Common myeloid progenitor, CD34-positive (primary cell): Measurements from ENCODE around the gene ESR2.

Experiments used
- CTCF ChIA-PET: fragments of 350-600 bp; sonication (Branson Sonifier 250); formaldehyde crosslinking; loops from one replicate; lab custom pipeline; 2021; ENCODE audit warnings: antibody characterized with exemption; lab: Charles Lee
- POLR2A ChIA-PET: fragments of 350-600 bp; sonication (Branson Sonifier 250); formaldehyde crosslinking; loops from one replicate; lab custom pipeline; 2021; ENCODE audit warnings: antibody characterized with exemption; lab: Charles Lee
- DNase-seq, 3 donors: peaks; one replicate each; pipeline versions ENCODE4 v3.0.0 to v3.0.0-alpha.2; 2013
- H3K27ac ChIP-seq, 2 experiments: 1 replicate in 1 of 2; 2 replicates in 1 of 2; pipeline ENCODE4 v1.7.0; 2013; ENCODE audit warnings: inconsistent platforms in 2 of 2, low read length in 2 of 2, mild to moderate bottlenecking in 2 of 2, low read depth in 1 of 2, moderate library complexity in 1 of 2; ENCODE audit not compliant: severe bottlenecking in 2 of 2, insufficient read depth in 1 of 2, poor library complexity in 1 of 2
- H3K27me3 ChIP-seq, 5 experiments: replicated peaks in 2 of 5; 1 replicate in 3 of 5; 2 replicates in 2 of 5; pipeline versions ENCODE4 v1.6.1 to v1.7.0; 2013; ENCODE audit warnings: low read length in 4 of 5, mild to moderate bottlenecking in 2 of 5, moderate library complexity in 2 of 5, inconsistent platforms in 1 of 5; ENCODE audit not compliant: insufficient read depth in 5 of 5, control insufficient read depth in 4 of 5
- H3K36me3 ChIP-seq, 4 experiments: 1 replicate in 2 of 4; 2 replicates in 2 of 4; pipeline versions ENCODE4 v1.6.1 to v1.7.0; 2013; ENCODE audit warnings: low read length in 3 of 4, control low read depth in 1 of 4, mild to moderate bottlenecking in 1 of 4; ENCODE audit not compliant: control insufficient read depth in 4 of 4, insufficient read depth in 4 of 4
- H3K4me1 ChIP-seq, 4 experiments: 1 replicate in 3 of 4; 2 replicates in 1 of 4; pipeline versions ENCODE4 v1.6.1 to v1.7.1; 2013; ENCODE audit warnings: low read length in 3 of 4, mild to moderate bottlenecking in 3 of 4, control low read depth in 1 of 4, inconsistent platforms in 1 of 4, moderate library complexity in 1 of 4; ENCODE audit not compliant: control insufficient read depth in 4 of 4, insufficient read depth in 4 of 4; ENCODE audit errors: control extremely low read depth in 1 of 4
- H3K4me3 ChIP-seq, 7 experiments: 1 replicate in 4 of 7; 2 replicates in 3 of 7; pipeline versions ENCODE4 v1.5.1 to v1.7.0; 2013; ENCODE audit warnings: mild to moderate bottlenecking in 7 of 7, low read length in 6 of 7, moderate library complexity in 6 of 7, inconsistent platforms in 2 of 7, low read depth in 2 of 7, control low read depth in 1 of 7; ENCODE audit not compliant: insufficient read depth in 4 of 7, control insufficient read depth in 1 of 7; ENCODE audit errors: extremely low read depth in 1 of 7
- H3K9me3 ChIP-seq, 5 experiments: 1 replicate in 4 of 5; 2 replicates in 1 of 5; pipeline versions ENCODE4 v1.6.1 to v1.7.1; 2013; ENCODE audit warnings: low read length in 4 of 5, mild to moderate bottlenecking in 2 of 5, inconsistent platforms in 1 of 5, low read depth in 1 of 5, moderate library complexity in 1 of 5; ENCODE audit not compliant: control insufficient read depth in 4 of 5, insufficient read depth in 2 of 5; ENCODE audit errors: control extremely low read depth in 1 of 5
- WGBS: methylation state at CpG from one replicate; pipeline ENCODE4 v1.1.5; 2013; ENCODE audit not compliant: insufficient coverage; 5-methylcytosine and 5-hydroxymethylcytosine counted together

Gene ESR2

GRCh38 chr14:64217834-64218233 lies 76.3 kb downstream of the ESR2 start:
- no peak overlapping the region for H3K27ac ChIP-seq
- CTCF ChIA-PET = interaction anchor here (1.7 to 2.2 kb wide), 2 partner anchors 8 to 15 kb away, joined by 5 to 6 read pairs; no protein-coding TSS in a partner anchor

GRCh38 chr14:64217308-64217707 lies 76.9 kb downstream of the ESR2 start:
- POLR2A ChIA-PET = no interaction called here
- no peak overlapping the region for H3K4me3 ChIP-seq
- no peaks in the 10 kb centered on the region for H3K27me3 ChIP-seq
- no peaks in the 10 kb centered on the region for H3K9me3 ChIP-seq
- H3K36me3 ChIP-seq = no peaks in the 10 kb centered on the region
- CTCF ChIA-PET = interaction anchor here (0.9 to 2.2 kb wide), 3 partner anchors 15 to 266 kb away, joined by 3 to 5 read pairs (median 3); no protein-coding TSS in a partner anchor
- 79% methylated on average over 4 of the region's 4 CpGs for WGBS
- H3K4me1 ChIP-seq = peaks cover 7 to 45% (median 32%) of the 10 kb centered on the region in 4 experiments
- H3K27ac ChIP-seq = no peak overlapping the region
- DNase-seq = peak in 1 of 3 donors; percentile 12

More at GRCh38 chr14:64217834-64218233, 76.3 kb downstream of the ESR2 start:
- no peaks in the 10 kb centered on the region for H3K36me3 ChIP-seq
- no peaks in the 10 kb centered on the region for H3K9me3 ChIP-seq
- no peak for DNase-seq
- no peak overlapping the region for H3K4me3 ChIP-seq
- WGBS = 93% methylated on average over 5 of the region's 7 CpGs
- POLR2A ChIA-PET = no interaction called here
- no peaks in the 10 kb centered on the region for H3K27me3 ChIP-seq
- peaks cover 7 to 48% (median 32%) of the 10 kb centered on the region in 4 experiments for H3K4me1 ChIP-seq

- Histone ChIP-seq H3K27me3 (no peaks in the 10 kb centered on the region), H3K9me3 (no peaks in the 10 kb centered on the region), H3K4me1 (peaks cover 5 to 33% (median 23%) of the 10 kb centered on the region in 4 experiments), H3K27ac (no peak overlapping the region), H3K36me3 (no peaks in the 10 kb centered on the region), H3K4me3 (no peak overlapping the region)
- CTCF ChIA-PET = interaction anchor here (2.2 kb wide), 1 partner anchor 13 kb away, joined by 5 read pairs; no protein-coding TSS in a partner anchor
- POLR2A ChIA-PET = no interaction called here
- no peak for DNase-seq
- 98% methylated on average over 12 of the region's 13 CpGs for WGBS
Observed at GRCh38 chr14:64215978-64216377, 78.2 kb downstream of the ESR2 start.

GRCh38 chr14:64215274-64215673 lies 78.9 kb downstream of the ESR2 start:
- Histone ChIP-seq H3K27me3 (no peaks in the 10 kb centered on the region), H3K4me1 (peaks cover 3 to 33% (median 19%) of the 10 kb centered on the region in 4 experiments), H3K4me3 (no peak overlapping the region), H3K36me3 (no peaks in the 10 kb centered on the region), H3K9me3 (no peaks in the 10 kb centered on the region), H3K27ac (no peak overlapping the region)
- ChIA-PET POLR2A (no interaction called here), CTCF (no interaction called here)
- no peak for DNase-seq
- WGBS = 97% methylated on average over 10 of the region's 10 CpGs

- CTCF ChIA-PET = no interaction called here
- H3K4me1 ChIP-seq = peaks cover 5 to 36% (median 22%) of the 10 kb centered on the region in 4 experiments
- POLR2A ChIA-PET = no interaction called here
- H3K27me3 ChIP-seq = no peaks in the 10 kb centered on the region
- no peaks in the 10 kb centered on the region for H3K36me3 ChIP-seq
- DNase-seq = no peak
- no peaks in the 10 kb centered on the region for H3K9me3 ChIP-seq
- H3K4me3 ChIP-seq = no peak overlapping the region
- no peak overlapping the region for H3K27ac ChIP-seq
- WGBS = 95% methylated on average over 15 of the region's 15 CpGs
Observed at GRCh38 chr14:64213853-64214570, 80.2 kb downstream of the ESR2 start.

GRCh38 chr14:64213086-64213485 lies 81.1 kb downstream of the ESR2 start:
- no peak overlapping the region for H3K4me3 ChIP-seq
- no peak overlapping the region for H3K27ac ChIP-seq
- no peaks in the 10 kb centered on the region for H3K27me3 ChIP-seq
- WGBS = 98% methylated on average over 5 of the region's 5 CpGs
- no peaks in the 10 kb centered on the region for H3K9me3 ChIP-seq
- H3K36me3 ChIP-seq = no peaks in the 10 kb centered on the region
- DNase-seq = no peak
- ChIA-PET POLR2A (no interaction called here), CTCF (interaction anchor here (0.9 kb wide), 1 partner anchor 10 kb away, joined by 5 read pairs; no protein-coding TSS in a partner anchor)
- H3K4me1 ChIP-seq = peaks cover 5 to 34% (median 21%) of the 10 kb centered on the region in 4 experiments

- Histone ChIP-seq H3K36me3 (no peaks in the 10 kb centered on the region), H3K4me3 (no peak overlapping the region), H3K9me3 (no peaks in the 10 kb centered on the region), H3K27ac (no peak overlapping the region), H3K27me3 (no peaks in the 10 kb centered on the region), H3K4me1 (peaks cover 3 to 29% (median 21%) of the 10 kb centered on the region in 4 experiments)
- CTCF ChIA-PET = interaction anchor here (0.9 kb wide), 1 partner anchor 11 kb away, joined by 5 read pairs; no protein-coding TSS in a partner anchor
- POLR2A ChIA-PET = no interaction called here
- no peak for DNase-seq
- WGBS = 95% methylated on average over 4 of the region's 8 CpGs
Observed at GRCh38 chr14:64212666-64213065, 81.5 kb downstream of the ESR2 start.
